GM18519 (cell line): ENCODE data around the gene CDCA4.

Experiments used
- ATAC-seq: cut with Tn5 transposase; IDR thresholded peaks from one replicate; pipeline ENCODE4 v1.9.1; 2021; ENCODE audit warnings: mild to moderate bottlenecking, moderate library complexity; ENCODE audit not compliant: unreplicated experiment, low FRiP score

Gene CDCA4

DNA sequence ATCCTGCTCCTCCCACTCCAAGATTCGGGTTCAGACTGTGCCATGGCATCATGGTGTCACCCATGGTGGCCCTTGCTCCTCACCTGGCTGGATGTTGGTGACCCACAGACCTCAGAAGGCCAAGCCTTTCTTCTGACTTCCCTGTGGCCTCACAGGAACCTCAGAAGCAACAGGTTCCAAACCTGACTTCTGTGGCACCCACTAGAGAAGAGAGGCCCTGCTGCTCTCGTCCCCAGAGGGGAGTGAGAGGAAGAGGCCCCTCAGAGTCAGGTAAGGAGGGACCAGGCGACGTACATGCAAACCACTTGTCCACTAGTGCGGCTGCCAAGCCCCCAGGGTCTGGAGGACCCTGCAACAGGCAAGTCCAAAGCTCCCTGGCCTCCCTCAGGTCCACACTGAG lies 24.9 kb downstream of the CDCA4 start:
- no peak for ATAC-seq

DNA sequence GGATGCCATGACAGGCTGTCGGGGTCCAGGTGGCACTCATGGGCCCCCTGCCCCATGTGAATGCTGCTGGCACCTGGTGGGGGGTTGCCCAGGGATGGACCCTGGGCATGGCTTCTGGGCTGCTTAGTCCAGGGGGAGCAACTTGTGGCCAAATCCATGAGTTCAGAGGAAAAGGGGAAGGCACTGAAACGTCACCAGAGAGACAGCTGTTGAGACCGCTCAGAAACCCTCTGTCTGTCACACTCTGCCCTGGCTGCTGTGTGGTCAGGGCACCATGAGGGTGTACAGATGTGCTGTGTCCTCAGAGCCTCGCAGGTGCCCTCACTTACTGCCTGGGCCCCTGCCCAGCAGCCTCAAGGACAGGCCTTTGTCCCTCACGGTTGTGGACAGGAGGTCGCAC lies 25.9 kb downstream of the CDCA4 start:
- no peak for ATAC-seq

DNA sequence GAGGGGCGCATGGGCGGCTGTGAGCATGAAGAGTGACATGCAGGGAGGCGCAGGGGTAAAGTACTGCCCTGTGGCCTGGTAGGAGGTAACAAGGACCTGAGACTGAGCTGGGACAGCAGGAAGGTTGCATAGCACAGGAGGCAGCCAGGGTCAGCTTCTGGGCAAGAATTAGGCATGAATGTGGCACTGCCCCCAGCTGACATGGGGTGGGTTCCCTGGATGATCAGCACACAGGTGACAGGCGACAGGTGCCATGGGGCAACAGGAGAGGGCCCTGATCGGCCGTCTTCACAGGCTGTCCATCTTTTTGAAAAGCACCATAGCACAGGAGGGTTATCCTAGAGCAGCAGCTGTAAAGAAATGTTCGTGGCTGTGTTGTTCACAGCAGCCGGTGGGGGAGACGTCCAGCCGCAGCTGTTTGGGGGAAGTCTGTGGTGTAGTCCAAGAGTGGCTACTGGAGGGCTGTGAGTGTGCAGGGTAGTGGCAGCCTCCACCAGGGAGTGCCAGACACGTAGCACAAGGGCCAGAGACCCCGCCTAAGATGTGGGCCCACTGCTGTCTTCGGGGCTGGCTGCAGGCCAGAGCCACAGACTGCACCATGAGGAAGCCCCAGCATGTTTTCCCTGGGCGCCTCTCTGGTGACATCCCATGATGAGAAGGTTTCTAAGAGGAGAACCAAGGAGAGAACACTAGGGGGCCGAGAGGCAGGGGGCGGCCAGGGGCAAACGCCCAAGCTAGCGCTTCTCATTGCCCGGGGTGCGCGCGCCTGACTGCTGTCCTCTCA lies 26.9 kb downstream of the CDCA4 start:
- ATAC-seq: no peak

DNA sequence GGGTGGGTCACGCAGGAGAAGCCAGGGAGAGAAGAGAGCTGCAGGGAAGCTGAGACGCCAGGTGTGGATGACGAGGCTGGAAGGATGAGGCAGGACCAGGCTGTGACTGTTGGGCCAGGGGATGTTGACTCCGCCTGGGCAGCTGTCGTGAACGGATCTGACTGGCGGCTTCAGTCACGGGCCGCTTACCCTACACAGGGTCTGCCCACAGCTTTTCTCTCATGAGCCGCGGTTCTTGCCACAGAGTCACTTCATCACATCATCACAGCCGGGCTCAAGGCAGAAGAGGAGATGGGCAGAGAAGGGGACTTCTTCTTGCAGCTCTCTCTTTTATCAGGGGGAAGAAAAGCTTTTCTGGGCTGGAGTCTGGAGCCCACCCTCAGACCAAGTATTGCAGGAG lies 27.6 kb downstream of the CDCA4 start:
- ATAC-seq: no peak

DNA sequence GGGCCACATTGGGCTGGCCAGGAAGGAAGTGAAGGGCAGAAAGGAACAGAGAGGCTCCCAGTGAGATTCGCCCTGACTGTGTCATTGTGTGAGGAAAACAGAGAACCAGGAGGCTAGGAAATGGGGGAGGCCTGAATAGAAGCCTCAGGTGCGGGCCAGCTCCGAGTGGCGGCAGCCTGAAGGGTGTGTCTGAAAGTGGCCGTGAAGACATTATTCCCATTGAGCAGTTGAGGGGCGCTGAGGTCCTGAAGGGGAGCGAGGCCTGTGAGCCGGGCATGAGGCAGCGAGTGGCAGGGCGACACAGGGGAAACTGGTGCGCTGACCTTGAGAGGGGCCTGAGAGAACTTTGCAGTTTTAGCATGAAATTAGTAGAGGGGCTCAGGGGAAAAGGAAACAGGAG lies 28.4 kb downstream of the CDCA4 start:
- no peak for ATAC-seq

DNA sequence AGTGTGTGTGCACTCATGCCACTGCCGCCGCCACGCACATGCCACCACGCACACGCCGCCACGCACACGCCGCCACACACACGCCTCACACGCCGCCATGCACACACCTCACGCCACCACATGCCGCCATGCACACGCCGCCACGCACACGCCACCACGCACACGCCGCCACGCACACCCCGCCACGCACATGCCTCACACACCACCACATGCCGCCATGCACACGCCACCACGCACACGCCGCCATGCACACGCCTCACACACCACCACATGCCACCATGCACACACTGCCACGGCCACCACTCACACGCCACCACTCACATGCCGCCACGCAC lies 29.0 kb downstream of the CDCA4 start:
- no peak for ATAC-seq

DNA sequence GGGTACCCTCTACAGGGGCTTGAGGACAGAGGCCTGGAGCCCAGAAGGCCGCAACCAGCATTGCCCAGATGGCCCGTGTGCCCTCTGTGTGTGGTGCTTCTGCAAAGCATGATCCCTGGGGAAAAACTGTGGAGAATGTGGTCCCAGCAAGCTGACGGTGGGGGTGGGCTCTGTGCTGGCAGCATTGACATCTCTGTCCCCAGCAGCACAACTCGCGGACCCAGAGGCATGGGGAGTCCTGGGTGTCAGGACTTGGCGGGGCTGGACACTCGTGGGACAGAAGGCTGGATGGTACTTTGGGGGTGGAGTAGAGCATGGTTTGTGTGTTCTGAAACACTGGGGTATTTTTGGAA lies 31.0 kb downstream of the CDCA4 start:
- no peak for ATAC-seq

DNA sequence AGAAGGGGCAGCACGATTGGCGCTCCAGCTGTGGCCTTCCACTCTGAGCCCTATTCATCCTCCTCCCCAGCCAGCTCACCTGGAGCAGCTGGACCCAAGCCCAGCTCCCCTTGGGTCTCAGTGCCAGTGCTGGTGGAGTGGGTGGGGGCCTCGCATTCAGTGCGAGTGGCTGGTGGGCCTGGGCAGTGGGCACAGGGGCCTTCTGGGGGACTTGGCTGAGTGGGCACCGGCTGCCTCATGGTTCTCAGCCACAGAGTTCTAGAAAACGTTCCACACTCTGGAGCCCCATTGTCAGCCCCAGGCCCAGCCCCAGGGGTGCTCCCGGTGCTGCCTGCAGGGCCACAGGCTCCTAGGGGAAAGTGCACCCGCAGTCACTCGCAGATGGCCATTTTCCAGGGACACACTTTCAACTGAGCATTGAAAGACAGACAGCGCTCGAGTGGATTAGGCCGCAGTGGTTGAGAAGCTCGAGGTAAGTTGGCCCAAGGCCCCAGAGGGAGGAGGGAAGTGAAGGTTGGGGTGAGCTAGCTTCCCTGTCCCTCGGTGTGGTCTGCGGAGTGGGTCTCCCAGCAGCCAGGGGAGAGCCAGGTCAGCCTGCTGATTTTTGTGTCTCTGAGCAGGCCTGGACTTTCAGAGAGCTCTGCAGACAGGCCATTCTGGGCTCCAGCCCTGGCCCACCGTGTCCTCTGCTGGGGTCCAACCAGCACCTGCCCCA lies 31.5 kb downstream of the CDCA4 start:
- no peak for ATAC-seq

DNA sequence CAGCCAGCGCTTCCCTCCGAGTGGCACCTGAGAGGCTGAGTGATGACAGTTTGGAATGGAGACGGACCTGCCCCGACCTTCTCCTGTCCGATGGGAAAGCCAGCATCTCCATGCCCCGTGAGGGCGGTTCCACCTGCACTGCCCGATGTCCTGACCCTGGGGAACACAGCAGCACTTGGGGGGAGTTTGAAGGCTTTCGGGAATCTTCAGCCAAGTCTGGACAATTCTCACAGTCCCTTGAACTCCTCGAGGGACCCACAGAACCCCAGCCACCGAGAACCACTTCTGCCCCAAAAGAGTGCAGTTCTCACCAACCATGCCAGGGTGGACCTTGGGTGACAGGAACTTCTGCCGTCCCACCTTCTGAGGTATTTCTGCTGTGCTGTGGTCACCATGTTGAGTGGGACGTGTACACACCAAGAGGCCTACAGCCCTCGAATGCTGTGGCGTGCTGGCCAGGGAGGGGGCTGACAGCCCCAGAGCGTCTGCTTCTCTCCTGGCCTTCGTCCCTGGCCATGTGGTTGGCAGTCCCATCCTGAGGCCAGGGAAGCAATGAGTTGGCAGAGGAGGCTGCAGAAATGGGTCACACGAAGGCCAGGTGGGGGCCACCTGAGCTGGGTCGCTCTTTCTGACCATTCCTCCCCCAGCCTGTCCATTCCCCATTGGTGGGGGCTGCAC lies 34.3 kb downstream of the CDCA4 start:
- no peak for ATAC-seq

DNA sequence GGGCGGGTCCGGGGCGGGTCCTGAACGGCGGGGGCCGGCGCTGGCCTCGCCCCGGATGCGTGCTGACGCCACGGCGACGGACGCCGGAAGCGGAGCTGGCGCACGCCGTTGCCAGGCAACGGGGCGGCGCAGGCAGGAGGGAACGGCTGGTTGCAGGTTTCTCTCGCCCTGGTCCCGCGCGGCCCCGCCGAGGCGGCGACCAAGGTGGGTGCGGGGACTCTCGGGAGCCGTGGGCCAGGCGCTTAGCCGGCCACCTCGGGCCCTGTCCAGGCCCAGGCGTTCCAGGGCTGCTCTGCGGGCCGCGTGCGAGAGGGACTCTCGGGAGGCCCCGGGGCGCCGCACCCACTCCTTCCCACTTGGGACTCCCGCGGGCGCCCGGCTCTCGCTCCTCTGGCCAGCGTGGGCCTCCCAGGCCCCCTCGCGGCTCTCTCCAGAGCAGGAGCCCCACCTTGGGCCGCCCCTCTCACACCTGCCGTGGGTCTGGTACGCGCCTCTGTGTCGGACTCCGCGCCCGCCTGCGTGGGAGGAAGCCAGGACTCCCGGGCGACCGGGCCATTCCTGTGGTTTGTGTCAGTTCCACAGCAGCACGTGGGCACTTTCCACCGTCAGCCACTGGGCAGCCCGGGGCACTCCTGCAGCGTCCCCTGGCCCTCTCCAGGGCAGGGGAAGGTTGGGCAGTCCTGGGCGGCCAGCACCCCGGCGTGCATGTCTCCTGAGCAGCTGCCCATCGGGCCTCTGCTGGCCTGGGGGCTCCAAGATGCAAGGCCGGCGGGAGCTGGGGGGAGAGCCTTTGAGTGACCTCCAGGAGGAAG lies 35.0 kb downstream of the CDCA4 start, which contains the start of gene CLBA1:
Gene CLBA1, plus strand, starts transcription at position 114 of the 812 bp plus-strand sequence. Its CDS starts 644 bp downstream, at position 758.
- ATAC-seq: peak; percentile 87

DNA sequence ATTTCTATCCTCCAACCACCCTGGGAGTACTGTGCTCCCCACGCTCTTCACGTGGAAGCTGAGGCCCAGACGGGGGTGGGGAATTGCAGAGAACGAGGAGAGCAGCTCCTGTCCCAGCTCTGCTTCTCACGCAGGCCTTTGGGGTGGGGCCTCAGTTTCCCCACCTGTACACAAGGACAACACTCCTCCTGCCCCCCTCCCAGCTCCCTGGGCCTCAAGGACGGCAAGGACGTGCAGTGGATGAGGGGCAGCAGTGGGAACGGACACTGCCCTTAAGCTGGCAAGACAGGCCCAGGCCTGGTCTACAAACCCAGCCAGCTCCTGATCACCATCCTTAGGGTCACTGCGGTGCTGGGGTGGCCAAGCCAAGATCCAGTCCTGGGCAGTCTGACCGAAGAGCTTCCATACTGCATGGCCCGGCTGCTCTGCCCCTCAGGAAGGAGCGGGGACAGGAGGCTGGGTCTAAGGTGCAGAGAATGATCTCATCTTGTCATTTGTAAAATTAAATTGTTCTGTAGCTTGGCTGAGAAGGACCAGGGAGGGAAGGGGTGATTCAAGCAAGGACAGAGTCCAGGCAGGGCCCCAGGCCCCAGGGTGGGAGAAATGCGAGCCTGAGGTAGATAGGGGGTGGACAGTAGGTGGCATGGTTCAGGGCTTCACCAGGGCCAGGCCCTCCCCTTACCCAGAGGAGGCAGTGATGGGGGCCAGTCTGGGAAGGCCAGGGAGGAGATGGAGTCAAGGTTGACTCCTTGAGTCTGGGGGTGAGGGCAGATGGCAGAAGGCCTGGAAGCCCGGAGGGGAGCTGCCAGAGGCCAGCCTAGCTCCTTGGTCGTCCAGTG lies 36.6 kb downstream of the CDCA4 start:
- ATAC-seq: no peak

DNA sequence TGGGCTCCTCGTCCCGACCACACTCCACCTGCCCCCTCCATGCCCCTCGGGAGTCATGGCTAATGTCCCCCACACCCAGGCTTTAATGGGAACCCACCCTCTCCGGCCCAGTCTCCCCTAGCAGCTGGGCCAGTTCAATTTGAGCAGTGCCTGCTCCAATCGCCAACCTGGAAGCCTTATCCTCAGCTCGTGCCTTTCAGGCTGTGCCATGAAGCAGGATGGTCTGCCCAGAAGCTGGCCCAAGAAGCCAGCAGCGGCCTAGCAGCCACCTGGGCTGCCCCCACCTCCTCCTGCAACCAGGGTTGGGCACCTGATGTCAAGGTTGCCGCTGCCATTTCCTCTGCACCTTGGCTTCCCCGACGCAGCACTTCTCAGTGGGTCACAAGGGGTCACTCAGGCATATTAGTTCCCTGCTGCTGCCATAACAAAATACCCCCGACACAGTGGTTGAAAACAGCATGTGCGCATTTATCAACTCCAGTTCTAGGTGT lies 37.6 kb downstream of the CDCA4 start:
- ATAC-seq: no peak

DNA sequence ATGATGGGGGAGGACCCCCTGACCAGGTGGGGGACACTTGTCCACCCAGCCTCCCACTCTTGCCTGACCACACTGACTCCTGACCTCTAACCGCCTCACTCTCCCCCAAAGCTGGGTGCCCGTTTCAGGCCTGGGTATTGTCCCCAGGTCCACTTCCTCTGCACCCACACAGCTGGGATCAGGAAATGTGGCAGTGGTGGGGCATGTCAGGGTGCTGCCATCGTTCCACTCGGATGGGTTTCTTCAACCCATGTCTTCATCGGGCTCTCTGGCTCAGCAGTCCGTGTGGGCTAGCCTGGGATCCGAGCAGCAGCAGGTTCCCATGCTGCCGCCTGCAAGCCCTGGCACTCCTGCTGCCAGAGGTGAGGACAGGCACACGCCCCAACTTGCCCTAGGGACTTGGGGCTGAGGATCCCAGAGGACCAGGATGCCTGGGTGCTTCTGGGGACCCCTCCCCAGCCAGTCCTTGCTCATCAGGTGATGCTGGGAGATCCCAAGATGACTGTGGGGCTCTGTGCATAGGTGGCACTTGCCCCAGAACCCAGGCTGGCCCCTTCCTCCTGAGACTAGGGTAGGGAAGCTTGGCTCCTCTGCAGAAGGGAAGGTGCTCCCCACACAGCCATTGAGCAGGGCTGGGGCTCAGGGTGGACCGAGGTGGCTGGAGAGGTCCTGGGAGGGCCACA lies 38.2 kb downstream of the CDCA4 start:
- no peak for ATAC-seq

DNA sequence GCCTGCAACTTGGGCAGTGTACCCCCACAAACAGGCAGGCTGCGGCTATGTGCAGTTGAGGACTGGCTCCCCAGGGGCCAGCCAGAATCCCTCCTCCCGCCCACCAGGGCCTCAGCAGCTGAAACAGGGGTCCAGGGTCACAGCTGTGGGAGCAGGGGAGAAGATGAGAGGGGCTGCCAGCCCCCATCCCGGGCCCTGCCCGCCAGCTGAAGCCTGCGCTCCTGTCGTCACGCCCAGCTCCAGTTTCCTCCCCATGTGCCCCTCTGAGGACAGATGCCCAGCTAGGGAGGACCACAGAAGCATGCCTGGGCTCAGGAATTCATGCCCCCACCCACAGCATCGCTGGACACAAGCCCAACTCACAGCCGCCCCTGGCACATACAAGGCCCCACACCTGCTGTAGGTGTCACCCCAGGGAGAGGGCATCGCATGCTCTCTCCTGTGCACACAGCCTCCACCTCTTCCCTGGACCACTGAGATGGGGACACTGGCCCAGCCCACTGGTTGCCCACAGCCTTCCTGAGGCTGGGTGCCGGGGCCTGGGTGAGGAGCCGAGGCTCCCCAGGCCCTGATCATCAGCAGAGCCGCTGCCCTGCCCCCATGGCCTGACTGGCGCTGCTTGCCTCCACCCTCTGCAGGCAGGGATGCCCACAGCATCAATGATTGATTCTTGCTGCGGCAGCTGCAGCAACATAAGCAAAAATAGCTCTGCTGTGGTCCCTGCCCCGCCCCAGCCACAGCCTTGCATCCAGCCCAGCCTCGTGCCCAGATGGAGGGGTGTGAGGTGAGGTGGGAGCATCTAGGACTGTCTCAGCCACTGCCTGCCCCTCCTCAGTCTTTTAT lies 39.0 kb downstream of the CDCA4 start:
- no peak for ATAC-seq

DNA sequence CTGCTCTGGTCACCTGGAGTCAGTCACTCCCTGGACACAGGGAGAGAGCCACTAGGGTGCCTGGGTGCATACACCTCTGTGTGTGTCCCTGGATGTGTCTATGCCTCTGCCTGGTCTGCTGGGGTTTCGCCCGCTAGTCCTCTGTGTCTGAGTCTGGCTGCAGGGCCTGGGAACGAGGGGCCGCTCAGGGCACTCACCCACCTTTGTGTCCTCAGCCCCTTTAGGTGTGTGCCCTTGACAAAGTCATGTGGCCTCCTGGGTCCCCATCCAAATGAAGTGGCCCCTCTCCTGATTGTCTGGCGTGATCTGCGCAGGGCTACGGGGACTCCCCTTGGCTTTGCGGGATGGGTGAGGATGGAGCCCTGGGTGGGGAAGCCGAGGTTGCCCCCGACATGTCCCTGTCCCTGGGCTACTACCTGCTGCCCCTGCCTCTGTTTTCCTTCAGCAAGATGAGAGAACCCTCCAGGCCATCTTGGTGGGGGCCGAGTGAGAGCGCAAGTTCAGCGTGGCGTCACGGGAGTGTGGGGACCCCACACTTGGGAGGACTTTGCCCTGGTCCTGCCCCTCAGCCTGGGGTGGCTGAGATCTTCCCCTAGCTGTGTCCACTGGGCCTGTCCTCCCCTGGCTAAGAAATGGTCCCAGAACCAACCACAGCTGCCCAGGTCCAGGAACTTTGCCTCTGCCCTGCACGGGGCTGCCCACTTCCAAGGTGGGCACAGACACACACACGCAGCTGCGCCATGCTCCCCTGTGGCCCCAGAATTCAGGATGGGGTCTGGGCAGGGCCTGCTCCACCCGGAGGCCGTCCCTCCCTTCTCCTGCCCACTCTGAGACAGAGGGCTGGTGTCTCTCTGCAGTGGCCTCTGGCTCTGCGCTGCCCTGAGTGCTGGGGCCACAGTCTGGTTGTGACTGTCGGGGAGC lies 40.0 kb downstream of the CDCA4 start:
- ATAC-seq: no peak

DNA sequence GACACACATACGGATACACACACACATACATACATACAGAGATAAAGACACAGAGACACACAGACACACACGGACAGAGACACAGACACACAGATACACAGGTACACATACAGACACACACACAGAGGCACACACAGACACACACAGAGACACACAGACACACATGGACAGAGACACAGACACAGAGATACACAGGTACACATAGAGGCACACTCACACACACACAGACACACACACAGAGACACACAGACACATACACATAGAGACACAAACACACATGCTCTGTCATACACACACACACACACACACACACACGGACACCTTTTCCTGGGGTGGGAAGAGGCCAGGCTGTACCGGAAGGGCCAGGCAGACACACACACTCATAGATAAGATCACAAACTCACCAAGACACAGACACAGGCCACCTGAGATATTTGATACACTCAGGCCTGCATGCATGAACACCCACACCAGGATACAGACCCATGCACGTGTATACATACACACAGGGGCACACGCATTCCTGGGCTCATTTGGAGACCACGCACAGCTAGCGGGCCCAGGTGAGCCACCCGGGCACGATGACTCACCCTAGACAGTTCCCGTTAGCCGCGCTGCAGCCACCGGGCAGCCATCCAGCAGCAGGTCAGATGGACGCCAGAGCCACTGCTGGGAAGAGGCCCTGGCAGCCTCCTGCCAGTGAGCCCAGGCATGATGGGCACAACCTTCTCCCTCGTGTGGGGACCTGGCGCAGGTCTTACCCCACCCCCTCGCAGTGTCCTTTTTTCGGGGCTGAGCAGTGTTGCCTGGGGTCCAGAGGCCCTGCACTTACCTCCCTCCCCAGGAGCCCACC lies 40.9 kb downstream of the CDCA4 start:
- ATAC-seq: no peak
